ENCODE results near the gene PSD4.

DNA sequence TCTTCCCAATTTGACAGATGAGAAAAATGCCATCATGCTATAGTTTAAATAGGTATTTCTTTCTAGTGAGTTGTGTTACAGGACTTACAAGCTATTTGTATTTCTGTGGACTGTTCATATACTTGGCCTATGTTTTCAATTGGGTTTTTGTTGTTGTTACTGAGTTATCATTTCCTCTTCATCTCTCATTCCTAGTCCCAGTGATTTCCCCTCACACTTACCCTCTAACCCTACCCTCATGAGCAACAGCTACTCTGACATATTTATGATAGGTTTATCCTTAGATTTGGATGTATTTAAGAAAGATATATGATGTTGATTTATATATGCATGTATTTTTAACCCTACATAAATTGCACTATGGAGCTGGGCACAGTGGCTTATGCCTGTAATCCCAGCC is 10.9 kb upstream of the PSD4 start:
- TF ChIP-seq YY1 (IDR thresholded peaks at IDR 0.05; ENCODE audit: insufficient read depth, insufficient read length) (no peak), ZNF274 (IDR thresholded peaks at IDR 0.05; ENCODE audit: low read depth, low read length) (no peak)

Data from NT2/D1 (cell line).